Fibroblast of the aortic adventitia (primary cell): Measurements from ENCODE around the gene BPIFB4. TPM values are rescaled to one million over a fixed set of nuclear protein-coding genes. Genes with fewer than 3 reads are reported as not detected.
"Not testable (repeated sequence)": the region's sequence is repeated elsewhere in the genome, so short reads cannot be mapped to it uniquely, and the experiment has no call there.

Experiments
- DNase-seq: peaks from one replicate; pipeline ENCODE4 v3.0.0-alpha.2; 2010; ENCODE audit warnings: low read depth
- H3K4me3 ChIP-seq: 2 replicates; pipeline ENCODE4 v1.5.1; 2011; ENCODE audit warnings: low read depth, mild to moderate bottlenecking, control low read depth, low read length, moderate library complexity
- total RNA-seq: library from RNA; depleted of rRNA; stranded (reverse); fragments of >200 nt; gene quantifications from 2 replicates; pipeline ENCODE4 v1.2.3, GENCODE V29; 2012; ENCODE audit warnings: low replicate concordance
- TF ChIP-seq, protein P1 (sequence below): IDR thresholded peaks from 2 replicates; pipeline ENCODE4 v1.5.1; 2011; ENCODE audit warnings: mild to moderate bottlenecking, low read length, control low read depth, inconsistent platforms; ENCODE audit not compliant: insufficient read depth

BPIFB4 gene
- total RNA-seq, 1 donor: not detected

DNA sequence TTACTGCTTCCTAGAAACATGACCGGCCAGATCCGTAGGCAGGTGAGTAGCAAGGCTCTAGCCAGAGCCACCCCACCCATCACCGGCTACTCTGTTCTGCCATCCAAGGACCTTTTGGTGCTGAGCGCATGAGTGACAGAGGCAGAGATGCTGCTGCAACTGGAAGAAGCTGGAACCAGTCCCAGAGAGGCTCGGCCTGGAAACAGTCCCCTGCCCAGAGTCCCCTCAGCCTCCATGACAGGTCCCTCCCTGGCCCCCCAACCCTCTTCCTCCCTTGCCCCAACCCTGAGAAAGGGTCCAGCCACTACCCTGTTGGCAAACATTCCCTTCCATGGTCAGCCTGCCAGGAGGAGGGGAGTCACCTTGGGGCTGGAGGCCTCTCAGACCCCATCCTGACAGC lies 31.9 kb downstream of the BPIFB4 start:
- H3K4me3 ChIP-seq: no peak overlapping the region
- DNase-seq: no peak
- TF ChIP-seq, protein P1, sequence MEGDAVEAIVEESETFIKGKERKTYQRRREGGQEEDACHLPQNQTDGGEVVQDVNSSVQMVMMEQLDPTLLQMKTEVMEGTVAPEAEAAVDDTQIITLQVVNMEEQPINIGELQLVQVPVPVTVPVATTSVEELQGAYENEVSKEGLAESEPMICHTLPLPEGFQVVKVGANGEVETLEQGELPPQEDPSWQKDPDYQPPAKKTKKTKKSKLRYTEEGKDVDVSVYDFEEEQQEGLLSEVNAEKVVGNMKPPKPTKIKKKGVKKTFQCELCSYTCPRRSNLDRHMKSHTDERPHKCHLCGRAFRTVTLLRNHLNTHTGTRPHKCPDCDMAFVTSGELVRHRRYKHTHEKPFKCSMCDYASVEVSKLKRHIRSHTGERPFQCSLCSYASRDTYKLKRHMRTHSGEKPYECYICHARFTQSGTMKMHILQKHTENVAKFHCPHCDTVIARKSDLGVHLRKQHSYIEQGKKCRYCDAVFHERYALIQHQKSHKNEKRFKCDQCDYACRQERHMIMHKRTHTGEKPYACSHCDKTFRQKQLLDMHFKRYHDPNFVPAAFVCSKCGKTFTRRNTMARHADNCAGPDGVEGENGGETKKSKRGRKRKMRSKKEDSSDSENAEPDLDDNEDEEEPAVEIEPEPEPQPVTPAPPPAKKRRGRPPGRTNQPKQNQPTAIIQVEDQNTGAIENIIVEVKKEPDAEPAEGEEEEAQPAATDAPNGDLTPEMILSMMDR: no peak

DNA sequence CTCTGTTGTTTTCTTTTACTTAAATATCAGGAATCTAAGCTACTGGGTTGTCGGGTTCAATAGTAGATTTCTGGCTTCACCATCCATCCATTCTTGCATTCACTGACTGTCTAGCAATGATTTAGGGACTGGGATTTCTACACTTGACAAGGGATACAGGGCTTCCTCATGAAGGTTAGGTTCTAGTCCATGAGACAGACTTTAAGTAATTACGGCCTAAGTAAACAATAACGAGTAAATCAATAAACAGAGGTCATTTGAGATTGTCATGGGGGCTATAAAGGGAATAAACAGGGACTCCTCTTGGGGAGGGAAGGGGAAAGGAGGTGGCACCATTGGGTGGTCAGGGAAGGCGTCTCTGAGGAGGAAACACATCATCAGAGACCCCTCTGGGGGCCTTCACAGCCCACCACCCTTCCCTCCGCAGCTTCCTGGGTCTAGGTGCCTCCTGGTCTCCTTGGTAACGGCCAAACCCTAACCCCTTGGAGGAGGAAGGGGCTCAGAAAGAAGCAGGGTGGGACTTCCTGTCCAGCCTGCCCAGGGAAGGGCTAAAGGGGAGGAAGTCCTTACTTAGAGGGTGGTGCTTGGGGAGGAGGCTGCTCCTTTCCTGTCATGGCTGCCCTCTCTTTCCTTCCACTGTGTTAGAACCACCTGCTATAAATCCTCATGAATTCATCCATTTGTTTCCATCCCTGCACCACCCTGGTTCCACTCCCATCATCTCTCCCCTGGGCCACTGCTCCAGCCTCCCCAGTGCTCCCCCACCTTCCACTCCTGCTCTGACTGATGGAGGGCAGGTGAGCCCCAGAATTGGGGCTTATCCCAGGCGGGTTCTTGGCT lies 33.3 kb downstream of the BPIFB4 start:
- TF ChIP-seq, protein P1: no peak
- H3K4me3 ChIP-seq: no peak overlapping the region
- DNase-seq: no peak

DNA sequence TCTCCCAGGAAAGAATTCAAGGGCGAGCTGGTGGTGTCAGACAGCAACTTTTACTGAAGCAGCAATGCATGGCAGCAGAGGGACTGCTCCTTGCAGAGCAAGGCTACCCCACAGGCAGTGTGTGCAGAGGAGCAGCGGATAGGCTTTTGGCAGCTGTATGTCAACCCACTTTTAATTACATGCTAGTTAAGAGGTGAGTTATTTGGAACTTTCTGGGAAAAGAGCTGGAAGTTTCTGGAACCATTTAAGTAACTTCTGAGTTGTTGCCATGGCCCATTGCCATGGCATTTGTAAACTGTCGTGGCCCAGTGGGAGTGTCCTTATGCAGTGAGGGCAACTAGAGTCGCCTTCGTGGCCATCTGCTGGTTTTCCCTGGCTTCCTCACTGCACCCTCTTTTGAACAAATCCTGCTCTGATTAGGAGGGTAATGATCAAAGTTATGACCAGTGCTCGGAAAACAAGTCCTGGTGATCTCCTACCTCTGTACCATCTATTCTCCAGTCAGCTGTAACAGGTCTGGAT lies 34.0 kb downstream of the BPIFB4 start:
- DNase-seq: no peak
- TF ChIP-seq, protein P1: no peak
- H3K4me3 ChIP-seq: no peak overlapping the region

DNA sequence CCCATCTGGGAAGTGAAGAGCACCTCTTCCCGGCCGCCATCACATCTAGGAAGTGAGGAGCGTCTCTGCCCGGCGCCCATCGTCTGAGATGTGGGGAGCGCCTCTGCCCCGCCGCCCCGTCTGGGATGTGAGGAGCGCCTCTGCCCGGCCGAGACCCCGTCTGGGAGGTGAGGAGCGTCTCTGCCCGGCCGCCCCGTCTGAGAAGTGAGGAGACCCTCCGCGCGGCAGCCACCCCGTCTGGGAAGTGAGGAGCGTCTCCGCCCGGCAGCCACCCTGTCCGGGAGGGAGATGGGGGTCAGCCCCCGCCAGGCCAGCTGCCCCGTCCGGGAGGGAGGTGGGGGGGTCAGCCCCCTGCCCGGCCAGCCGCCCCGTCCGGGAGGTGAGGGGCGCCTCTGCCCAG lies 36.1 kb downstream of the BPIFB4 start:
- H3K4me3 ChIP-seq, DNase-seq: not testable (repeated sequence)

DNA sequence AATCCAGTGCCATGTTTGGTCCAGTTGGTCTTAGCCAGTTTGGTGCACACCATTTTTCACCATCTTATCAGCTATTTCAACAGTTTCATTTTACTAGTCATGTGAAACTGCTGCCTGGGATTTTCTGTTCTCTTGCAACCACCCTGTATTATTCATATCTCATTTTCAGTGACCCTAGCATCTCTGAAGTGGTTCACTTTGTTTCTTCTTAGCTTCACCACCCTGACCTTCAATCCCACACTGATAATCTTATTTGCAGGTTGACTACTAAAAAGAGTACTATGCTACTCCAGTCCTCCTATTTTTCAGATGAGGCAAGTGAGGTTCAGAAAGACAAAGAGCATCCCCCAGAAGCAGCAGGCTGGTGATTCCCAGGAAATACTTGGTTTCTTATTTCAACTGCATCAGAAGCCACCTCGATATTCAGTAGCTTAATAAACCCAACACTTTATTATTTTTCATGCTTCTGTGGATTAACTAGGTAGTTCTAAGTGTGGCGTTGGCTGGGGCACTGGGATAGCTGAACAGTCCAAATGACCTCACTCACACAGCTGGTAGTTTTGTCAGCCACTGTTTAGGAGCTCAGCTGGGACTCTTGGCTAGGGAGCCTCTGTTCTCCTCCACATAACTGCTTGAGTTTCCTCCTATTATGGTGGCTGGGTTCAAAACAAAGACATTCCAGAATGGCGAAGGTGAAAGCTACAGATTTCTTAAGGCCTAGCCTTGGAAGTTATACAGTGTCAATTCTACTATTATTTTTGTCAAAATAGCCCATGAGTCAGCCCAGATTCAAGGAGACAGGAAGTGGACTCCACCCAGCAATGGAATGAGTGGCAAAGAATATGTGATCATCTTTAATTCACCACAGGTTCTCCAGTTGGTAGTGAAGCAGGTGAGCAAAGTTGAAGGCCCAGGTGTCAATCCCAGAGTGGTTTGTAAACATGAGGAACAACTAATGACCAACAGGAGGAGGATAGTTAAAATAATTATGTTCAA lies 40.6 kb downstream of the BPIFB4 start:
- DNase-seq: no peak
- no peak overlapping the region for H3K4me3 ChIP-seq
- TF ChIP-seq, protein P1: no peak

DNA sequence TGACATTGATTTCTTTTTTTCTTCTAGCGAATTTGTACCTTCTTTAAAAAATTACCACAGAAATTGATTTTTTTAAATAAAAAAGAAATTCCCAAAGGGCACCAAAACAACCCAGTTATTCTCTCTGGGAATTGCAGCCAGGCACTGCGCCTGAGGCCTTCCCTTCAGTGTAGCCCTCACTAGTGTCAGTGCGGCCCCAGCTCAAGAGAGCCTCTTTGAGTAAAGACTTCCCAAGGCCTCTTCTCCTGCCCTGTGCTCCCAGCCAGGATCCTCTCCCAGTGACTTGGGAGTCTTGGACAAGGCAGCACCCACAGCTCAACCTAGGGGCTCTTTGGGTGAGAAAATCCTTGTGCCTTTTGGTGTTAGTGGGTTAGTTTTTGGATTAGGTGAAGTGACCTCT lies 41.5 kb downstream of the BPIFB4 start:
- H3K4me3 ChIP-seq: no peak overlapping the region
- no peak for DNase-seq
- TF ChIP-seq, protein P1: no peak

DNA sequence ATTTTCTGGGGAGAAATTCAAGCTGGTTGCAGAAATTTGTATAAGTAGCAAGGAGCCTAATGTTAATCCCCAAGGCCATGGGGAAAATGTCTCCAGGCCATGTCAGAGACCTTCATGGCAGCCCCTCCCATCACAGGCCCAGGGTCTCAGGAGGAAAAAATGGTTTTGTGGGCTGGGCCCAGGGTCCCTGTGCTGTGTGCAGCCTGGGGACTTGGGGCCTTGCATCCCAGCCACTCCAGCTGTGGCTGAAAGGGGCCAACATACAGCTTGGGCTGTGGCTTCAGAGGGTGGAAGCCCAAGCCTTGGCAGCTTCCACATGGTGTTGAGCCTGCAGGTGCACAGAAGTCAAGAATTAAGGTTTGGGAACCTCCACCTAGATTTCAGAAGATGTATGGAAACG lies 42.9 kb downstream of the BPIFB4 start:
- DNase-seq, H3K4me3 ChIP-seq: not testable (repeated sequence)
